Measurements from ENCODE around the gene STX10.
A peak's percentile ranks its signal among the peaks of the same experiment; 100 is the strongest.
"Not testable (repeated sequence)": the region's sequence is repeated elsewhere in the genome, so short reads cannot be mapped to it uniquely, and the experiment has no call there.

The STX10 gene

GRCh38 chr19:13172346-13173138 is 22.4 kb upstream of the STX10 start:
- Mint-ChIP-seq H3K27ac (peak overlapping the region; percentile 96), H3K36me3 (ENCODE audit: low read depth) (no peaks in the 10 kb centered on the region), H3K4me3 (peak overlapping the region; percentile 80), H3K4me1 (ENCODE audit: low read depth) (peaks cover 59% of the 10 kb centered on the region), H3K9me3 (no peaks in the 10 kb centered on the region), H3K27me3 (no peaks in the 10 kb centered on the region)

- Mint-ChIP-seq H3K27me3 (no peaks in the 10 kb centered on the region), H3K9me3 (no peaks in the 10 kb centered on the region), H3K36me3 (ENCODE audit: low read depth) (no peaks in the 10 kb centered on the region), H3K27ac (peak overlapping the region; percentile 96), H3K4me1 (ENCODE audit: low read depth) (peaks cover 73% of the 10 kb centered on the region), H3K4me3 (no peak overlapping the region)
Measured at GRCh38 chr19:13171146-13171545, 21.0 kb upstream of the STX10 start.

- no peaks in the 10 kb centered on the region for H3K36me3 Mint-ChIP-seq (ENCODE audit: low read depth)
- peaks cover 87% of the 10 kb centered on the region for H3K4me1 Mint-ChIP-seq (ENCODE audit: low read depth)
- no peaks in the 10 kb centered on the region for H3K27me3 Mint-ChIP-seq
- H3K4me3 Mint-ChIP-seq = no peak overlapping the region
- peak overlapping the region; percentile 53 for H3K27ac Mint-ChIP-seq
- H3K9me3 Mint-ChIP-seq = no peaks in the 10 kb centered on the region
Measured at GRCh38 chr19:13169769-13170168, 19.6 kb upstream of the STX10 start.

GRCh38 chr19:13166151-13166550 is 16.0 kb upstream of the STX10 start:
- H3K4me1 Mint-ChIP-seq (ENCODE audit: low read depth) = peaks cover 94% of the 10 kb centered on the region
- not testable (repeated sequence) for H3K4me3 Mint-ChIP-seq; H3K27me3 Mint-ChIP-seq; H3K36me3 Mint-ChIP-seq (ENCODE audit: low read depth); H3K9me3 Mint-ChIP-seq
- H3K27ac Mint-ChIP-seq = peak overlapping the region; percentile 97

- Mint-ChIP-seq H3K36me3 (ENCODE audit: low read depth) (no peaks in the 10 kb centered on the region), H3K9me3 (no peaks in the 10 kb centered on the region), H3K4me3 (no peak overlapping the region), H3K27ac (peak overlapping the region; percentile 97), H3K4me1 (ENCODE audit: low read depth) (peaks cover 97% of the 10 kb centered on the region), H3K27me3 (no peaks in the 10 kb centered on the region)
Measured at GRCh38 chr19:13165162-13165997, 15.2 kb upstream of the STX10 start.

- H3K4me1 Mint-ChIP-seq (ENCODE audit: low read depth) = peaks cover 95% of the 10 kb centered on the region
- no peaks in the 10 kb centered on the region for H3K36me3 Mint-ChIP-seq (ENCODE audit: low read depth)
- H3K4me3 Mint-ChIP-seq = peak overlapping the region; percentile 83
- H3K9me3 Mint-ChIP-seq = no peaks in the 10 kb centered on the region
- peak overlapping the region; percentile 97 for H3K27ac Mint-ChIP-seq
- no peaks in the 10 kb centered on the region for H3K27me3 Mint-ChIP-seq
Measured at GRCh38 chr19:13164343-13165161, 14.4 kb upstream of the STX10 start.

- Mint-ChIP-seq H3K36me3 (ENCODE audit: low read depth) (no peaks in the 10 kb centered on the region), H3K9me3 (no peaks in the 10 kb centered on the region), H3K27ac (peak overlapping the region; percentile 89), H3K27me3 (no peaks in the 10 kb centered on the region), H3K4me3 (peak overlapping the region; percentile 83), H3K4me1 (ENCODE audit: low read depth) (peaks cover 87% of the 10 kb centered on the region)
Measured at GRCh38 chr19:13163609-13164342, 13.6 kb upstream of the STX10 start.

GRCh38 chr19:13162724-13163608 is 12.8 kb upstream of the STX10 start:
- Mint-ChIP-seq H3K36me3 (ENCODE audit: low read depth) (no peaks in the 10 kb centered on the region), H3K9me3 (no peaks in the 10 kb centered on the region), H3K4me1 (ENCODE audit: low read depth) (peaks cover 87% of the 10 kb centered on the region), H3K27me3 (no peaks in the 10 kb centered on the region), H3K27ac (peak overlapping the region; percentile 89), H3K4me3 (peak overlapping the region; percentile 83)

GRCh38 chr19:13160557-13160956 is 10.4 kb upstream of the STX10 start:
- H3K36me3 Mint-ChIP-seq (ENCODE audit: low read depth) = no peaks in the 10 kb centered on the region
- H3K4me1 Mint-ChIP-seq (ENCODE audit: low read depth) = peaks cover 87% of the 10 kb centered on the region
- no peaks in the 10 kb centered on the region for H3K27me3 Mint-ChIP-seq
- H3K27ac Mint-ChIP-seq = peak overlapping the region; percentile 75
- no peaks in the 10 kb centered on the region for H3K9me3 Mint-ChIP-seq
- no peak overlapping the region for H3K4me3 Mint-ChIP-seq

GRCh38 chr19:13159713-13160112 is 9.5 kb upstream of the STX10 start:
- peak overlapping the region; percentile 4 for H3K4me3 Mint-ChIP-seq
- peaks cover 6% of the 10 kb centered on the region for H3K36me3 Mint-ChIP-seq (ENCODE audit: low read depth)
- no peaks in the 10 kb centered on the region for H3K9me3 Mint-ChIP-seq
- peak overlapping the region; percentile 63 for H3K27ac Mint-ChIP-seq
- H3K27me3 Mint-ChIP-seq = no peaks in the 10 kb centered on the region
- peaks cover 78% of the 10 kb centered on the region for H3K4me1 Mint-ChIP-seq (ENCODE audit: low read depth)

- peaks cover 29% of the 10 kb centered on the region for H3K36me3 Mint-ChIP-seq (ENCODE audit: low read depth)
- no peaks in the 10 kb centered on the region for H3K27me3 Mint-ChIP-seq
- H3K27ac Mint-ChIP-seq = peak overlapping the region; percentile 99
- peaks cover 50% of the 10 kb centered on the region for H3K4me1 Mint-ChIP-seq (ENCODE audit: low read depth)
- no peaks in the 10 kb centered on the region for H3K9me3 Mint-ChIP-seq
- H3K4me3 Mint-ChIP-seq = peak overlapping the region; percentile 99
Measured at GRCh38 chr19:13155472-13156359, 5.5 kb upstream of the STX10 start.

- peaks cover 29% of the 10 kb centered on the region for H3K36me3 Mint-ChIP-seq (ENCODE audit: low read depth)
- H3K4me1 Mint-ChIP-seq (ENCODE audit: low read depth) = peaks cover 43% of the 10 kb centered on the region
- peak overlapping the region; percentile 99 for H3K27ac Mint-ChIP-seq
- peak overlapping the region; percentile 99 for H3K4me3 Mint-ChIP-seq
- no peaks in the 10 kb centered on the region for H3K27me3 Mint-ChIP-seq
- no peaks in the 10 kb centered on the region for H3K9me3 Mint-ChIP-seq
Measured at GRCh38 chr19:13154911-13155471, 4.8 kb upstream of the STX10 start.

Measured in stimulated activated naive CD8-positive, alpha-beta T cell treated with anti-CD3 and anti-CD28 coated beads, Interleukin-15, Interleukin-2, amounts not matched to agents 100 ng/mL and 50 ng/mL, for 24 hours (primary cell).